ENCODE results near the gene ADCY5.

GRCh38 chr3:123287962-123288302 lies 161.0 kb downstream of the ADCY5 start:
- TF ChIP-seq CTCF (IDR thresholded peaks at IDR 0.05) (no peak), POLR2A (IDR thresholded peaks at IDR 0.05) (no peak)
